GM12873 (cell line): ENCODE results near the gene UBE3A.

Experiments
- CTCF ChIP-seq: IDR thresholded peaks from 2 replicates; pipeline ENCODE4 v1.5.1; 2012; ENCODE audit warnings: low read depth, mild to moderate bottlenecking, moderate library complexity, low read length, control low read depth; ENCODE audit not compliant: insufficient read depth; ENCODE audit errors: missing control alignments

UBE3A gene

GRCh38 chr15:25366058-25366457, 72.8 kb downstream of the UBE3A start:
- TF ChIP-seq CTCF, result no peak

DNA sequence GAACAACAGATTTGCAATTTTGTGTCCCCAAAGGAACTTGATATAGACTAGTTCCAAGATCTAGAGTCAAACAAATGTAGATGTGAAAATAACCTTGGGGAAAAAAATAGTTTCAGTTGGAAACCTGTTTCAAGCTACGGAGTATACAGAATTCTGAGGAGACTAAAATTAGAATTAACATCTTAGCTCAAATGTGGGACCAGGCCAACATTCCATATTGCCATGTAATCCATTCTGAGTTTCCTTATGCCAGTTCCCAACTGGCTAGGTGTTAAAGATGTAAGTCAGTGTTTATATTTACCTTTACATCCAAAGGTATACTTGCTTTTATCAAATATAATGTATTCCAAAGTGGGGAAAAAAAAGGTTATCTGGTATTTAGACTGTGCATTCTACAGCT, 76.3 kb downstream of the UBE3A start:
- no peak for TF ChIP-seq CTCF

DNA sequence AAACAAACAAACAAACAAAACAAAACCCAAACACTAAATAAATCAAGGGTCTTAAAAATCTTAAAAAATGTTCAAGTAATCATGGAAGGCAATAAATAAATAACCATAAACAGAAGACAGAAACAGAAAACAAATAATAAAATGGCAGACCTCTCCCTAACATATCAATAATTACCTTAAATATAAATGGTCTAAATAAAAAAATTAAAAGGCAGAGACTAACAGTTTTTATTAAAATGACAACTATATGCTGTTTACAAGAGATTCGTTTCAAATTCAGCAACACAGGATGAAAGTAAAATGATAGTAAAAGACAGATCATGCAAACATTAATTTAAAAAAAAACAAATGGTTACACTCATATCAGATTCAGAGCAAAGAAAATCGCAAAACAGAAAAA, 91.1 kb downstream of the UBE3A start:
- TF ChIP-seq CTCF, result no peak

- TF ChIP-seq CTCF, result no peak
These were observed 92.5 kb downstream of the UBE3A start for GRCh38 chr15:25346371-25346770.

DNA sequence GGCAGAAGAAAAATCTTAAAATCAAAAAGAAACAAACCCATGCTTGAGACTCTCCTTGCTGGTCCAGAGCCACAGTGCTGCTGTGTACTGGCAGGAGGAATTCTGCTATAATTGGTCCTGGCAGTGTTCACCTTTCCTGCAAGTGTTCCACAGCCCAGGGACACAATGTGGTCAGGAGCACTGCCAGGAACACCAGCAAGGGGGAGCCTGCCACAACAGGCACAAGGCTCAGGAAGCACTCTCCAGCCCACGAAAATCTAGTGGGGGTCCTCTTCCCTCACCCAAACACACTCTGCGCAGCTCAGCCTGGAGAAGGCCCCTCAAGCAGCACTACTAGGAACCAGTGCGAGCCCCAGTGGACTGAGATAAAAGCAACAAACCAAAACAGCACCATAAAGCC, 92.9 kb downstream of the UBE3A start:
- TF ChIP-seq CTCF, result no peak

- no peak for TF ChIP-seq CTCF
These were observed 96.2 kb downstream of the UBE3A start for GRCh38 chr15:25342629-25343028.

GRCh38 chr15:25339431-25339830, 99.4 kb downstream of the UBE3A start:
- no peak for TF ChIP-seq CTCF
